ENCODE results near the gene AMDHD1. TPM values are rescaled to one million over a fixed set of nuclear protein-coding genes. Genes with fewer than 3 reads are reported as not detected.

Gene AMDHD1
- total RNA-seq, 1 donor from 2014 or later: 0.21 TPM

DNA sequence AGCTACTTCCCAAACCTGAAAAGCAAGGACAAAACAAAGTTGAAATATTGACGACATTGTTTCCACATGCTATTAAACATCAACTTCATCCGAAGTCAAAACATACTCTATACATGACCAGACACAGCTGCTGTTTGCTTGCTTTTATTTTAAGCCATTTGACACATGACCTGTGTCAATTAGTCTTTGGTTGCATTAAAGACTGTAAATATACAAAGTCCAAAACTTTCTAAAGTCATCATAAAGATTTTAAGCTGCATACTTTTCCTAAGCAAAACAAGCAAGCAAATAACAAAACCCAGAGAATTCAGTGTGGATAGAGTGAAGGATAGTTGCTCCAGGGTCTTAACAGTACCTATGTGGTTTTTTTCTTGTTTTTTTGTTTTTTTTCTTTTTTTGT lies 31.2 kb downstream of the AMDHD1 start:
- H3K27me3 Mint-ChIP-seq: peaks cover 2% of the 10 kb centered on the region
- no peaks in the 10 kb centered on the region for H3K36me3 Mint-ChIP-seq (ENCODE audit: low read depth)
- no peaks in the 10 kb centered on the region for H3K9me3 Mint-ChIP-seq
- H3K27ac Mint-ChIP-seq: no peak overlapping the region
- no peak overlapping the region for H3K4me3 Mint-ChIP-seq
- H3K4me1 Mint-ChIP-seq: no peaks in the 10 kb centered on the region
- intact Hi-C loops (cut with micrococcal nuclease): no loop called here
- no peak for DNase-seq

DNA sequence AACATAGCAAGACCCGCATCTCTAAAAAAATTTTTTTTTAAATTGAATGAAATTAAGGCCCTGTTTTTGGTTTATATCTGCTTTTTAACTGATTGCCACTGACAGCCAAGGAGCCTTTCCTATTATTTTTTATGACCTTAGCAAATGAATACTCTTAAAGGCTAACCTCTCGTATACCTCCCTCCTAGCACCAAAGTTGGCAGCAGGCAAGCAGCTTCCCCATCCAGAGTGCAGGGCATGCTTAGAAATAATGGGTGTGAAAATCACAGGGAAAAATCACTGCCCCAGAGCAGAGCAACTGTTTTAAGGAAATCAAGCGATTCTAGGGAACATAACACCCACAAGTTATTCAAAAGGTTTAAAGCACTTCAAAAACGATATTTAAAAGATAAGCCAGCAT lies 32.4 kb downstream of the AMDHD1 start:
- intact Hi-C loops (cut with micrococcal nuclease): no loop called here
- Mint-ChIP-seq H3K27ac (no peak overlapping the region), H3K4me1 (no peaks in the 10 kb centered on the region), H3K9me3 (no peaks in the 10 kb centered on the region), H3K36me3 (ENCODE audit: low read depth) (no peaks in the 10 kb centered on the region), H3K4me3 (no peak overlapping the region), H3K27me3 (peaks cover 2% of the 10 kb centered on the region)
- no peak for DNase-seq

DNA sequence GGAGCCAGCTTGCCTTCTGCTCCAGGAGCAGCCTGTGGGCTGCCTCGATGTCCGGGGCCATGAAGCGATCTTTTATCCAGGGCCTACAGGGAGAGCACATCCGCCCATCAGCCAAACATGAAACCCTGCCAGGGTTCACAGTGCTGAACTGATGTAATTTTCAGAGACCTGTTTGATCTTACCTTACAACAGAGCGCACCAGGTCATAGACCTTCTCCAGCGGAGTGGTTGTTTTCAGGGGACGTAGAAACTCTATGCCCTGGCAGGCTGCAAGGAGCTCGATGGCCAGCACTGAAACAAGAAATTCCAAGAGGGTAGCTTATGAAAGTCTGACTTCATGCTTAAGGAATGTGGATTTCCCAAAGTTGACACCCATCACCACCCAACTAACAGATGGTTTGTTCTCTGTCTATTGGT lies 33.3 kb downstream of the AMDHD1 start:
- H3K9me3 Mint-ChIP-seq: no peaks in the 10 kb centered on the region
- H3K4me3 Mint-ChIP-seq: no peak overlapping the region
- H3K27ac Mint-ChIP-seq: no peak overlapping the region
- no peak for DNase-seq
- no peaks in the 10 kb centered on the region for H3K4me1 Mint-ChIP-seq
- no peaks in the 10 kb centered on the region for H3K36me3 Mint-ChIP-seq (ENCODE audit: low read depth)
- H3K27me3 Mint-ChIP-seq: peaks cover 2% of the 10 kb centered on the region
- intact Hi-C loops (cut with micrococcal nuclease): no loop called here

DNA sequence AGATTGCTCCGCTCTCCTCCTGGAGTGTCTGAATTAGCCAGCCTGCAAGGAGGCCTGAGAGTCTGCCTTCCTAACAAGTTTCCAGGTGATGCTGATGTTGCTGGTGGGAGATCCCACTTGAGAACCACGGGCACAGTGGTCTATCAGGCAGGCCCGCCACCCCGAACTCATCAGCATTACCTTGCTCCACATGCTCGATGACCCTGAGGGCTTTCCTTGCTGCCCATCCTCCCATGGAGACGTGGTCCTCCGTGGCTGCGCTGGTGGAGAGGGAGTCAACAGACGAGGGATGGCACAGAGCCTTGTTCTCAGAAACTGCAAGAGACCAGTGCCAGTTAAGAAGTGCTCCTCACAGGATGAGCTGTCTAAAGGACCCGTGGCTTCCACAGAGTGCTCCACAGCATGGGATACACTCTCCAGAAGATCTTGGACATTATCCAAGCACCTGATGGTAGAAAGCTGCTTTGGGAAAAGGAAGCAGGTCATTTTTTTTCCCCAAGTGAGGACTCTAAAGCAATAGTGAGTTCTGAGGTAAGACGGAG lies 34.7 kb downstream of the AMDHD1 start:
- intact Hi-C loops (cut with micrococcal nuclease): no loop called here
- Mint-ChIP-seq H3K4me3 (no peak overlapping the region), H3K4me1 (no peaks in the 10 kb centered on the region), H3K36me3 (ENCODE audit: low read depth) (no peaks in the 10 kb centered on the region), H3K27me3 (peaks cover 2% of the 10 kb centered on the region), H3K9me3 (no peaks in the 10 kb centered on the region), H3K27ac (no peak overlapping the region)
- no peak for DNase-seq

DNA sequence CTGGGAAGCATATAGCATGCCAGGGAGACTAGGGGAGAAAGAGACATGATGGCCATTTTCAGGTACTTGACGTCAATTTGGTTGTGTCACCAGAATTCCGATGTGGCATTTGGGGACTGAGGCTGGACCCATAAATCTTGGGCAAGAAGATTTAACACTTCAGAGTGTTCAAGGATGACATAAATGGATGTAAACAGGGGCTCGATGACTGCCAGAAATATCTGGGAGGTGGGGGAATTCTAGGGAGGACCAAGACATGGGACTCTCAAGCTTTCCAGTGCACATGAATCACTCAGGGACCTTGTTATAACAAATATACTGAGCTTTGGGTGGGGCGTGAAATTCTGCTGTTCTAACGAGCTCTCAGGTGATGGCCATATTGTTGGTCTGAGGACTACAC lies 35.2 kb downstream of the AMDHD1 start:
- Mint-ChIP-seq H3K36me3 (ENCODE audit: low read depth) (no peaks in the 10 kb centered on the region), H3K27me3 (peaks cover 2% of the 10 kb centered on the region), H3K27ac (no peak overlapping the region), H3K4me1 (no peaks in the 10 kb centered on the region), H3K9me3 (no peaks in the 10 kb centered on the region), H3K4me3 (no peak overlapping the region)
- no peak for DNase-seq
- intact Hi-C loops (cut with micrococcal nuclease): no loop called here

DNA sequence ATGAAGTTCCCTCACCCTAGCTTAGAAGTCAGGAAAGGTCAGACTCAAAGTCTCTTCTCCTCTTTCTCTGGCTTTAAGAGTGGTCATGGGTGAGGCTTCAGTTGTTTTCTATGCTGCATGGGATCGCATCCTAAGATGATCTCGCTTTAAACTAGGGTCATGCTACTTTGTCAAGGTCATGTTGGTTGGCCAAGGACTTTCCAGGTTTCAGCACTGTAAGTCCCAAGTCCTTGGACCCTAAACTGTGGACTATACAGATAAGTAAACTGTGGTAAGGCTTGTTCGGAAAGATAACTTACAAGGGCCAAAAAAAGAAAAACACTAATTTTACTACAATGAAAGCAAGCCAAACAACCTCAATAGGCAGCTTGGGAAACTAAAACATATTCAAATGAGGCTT lies 35.6 kb downstream of the AMDHD1 start:
- Mint-ChIP-seq H3K4me1 (no peaks in the 10 kb centered on the region), H3K27me3 (peaks cover 2% of the 10 kb centered on the region), H3K36me3 (ENCODE audit: low read depth) (no peaks in the 10 kb centered on the region), H3K9me3 (no peaks in the 10 kb centered on the region), H3K4me3 (no peak overlapping the region), H3K27ac (no peak overlapping the region)
- DNase-seq: no peak
- intact Hi-C loops (cut with micrococcal nuclease): no loop called here

DNA sequence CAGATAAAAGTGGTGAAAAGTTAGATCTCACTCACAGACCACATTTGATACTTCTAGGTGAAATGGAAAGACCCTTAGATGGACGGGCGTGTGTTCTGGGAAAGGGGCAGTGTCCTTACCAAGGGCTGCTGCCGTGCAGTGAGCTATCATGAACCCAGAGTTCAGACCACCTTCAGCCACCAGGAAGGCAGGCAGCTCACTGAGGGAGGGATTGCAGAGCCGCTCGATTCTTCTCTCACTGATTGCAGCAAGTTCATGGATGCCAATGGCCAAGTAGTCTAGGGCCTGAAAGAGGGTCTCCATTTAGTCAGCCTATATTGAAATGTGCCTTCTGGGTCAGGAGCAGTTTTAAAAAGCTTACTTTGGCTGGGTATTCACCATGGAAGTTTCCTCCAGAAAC lies 37.3 kb downstream of the AMDHD1 start:
- Mint-ChIP-seq H3K9me3 (no peaks in the 10 kb centered on the region), H3K36me3 (ENCODE audit: low read depth) (no peaks in the 10 kb centered on the region), H3K4me1 (no peaks in the 10 kb centered on the region), H3K27ac (no peak overlapping the region), H3K27me3 (peaks cover 2% of the 10 kb centered on the region), H3K4me3 (no peak overlapping the region)
- no peak for DNase-seq
- intact Hi-C loops (cut with micrococcal nuclease): no loop called here

DNA sequence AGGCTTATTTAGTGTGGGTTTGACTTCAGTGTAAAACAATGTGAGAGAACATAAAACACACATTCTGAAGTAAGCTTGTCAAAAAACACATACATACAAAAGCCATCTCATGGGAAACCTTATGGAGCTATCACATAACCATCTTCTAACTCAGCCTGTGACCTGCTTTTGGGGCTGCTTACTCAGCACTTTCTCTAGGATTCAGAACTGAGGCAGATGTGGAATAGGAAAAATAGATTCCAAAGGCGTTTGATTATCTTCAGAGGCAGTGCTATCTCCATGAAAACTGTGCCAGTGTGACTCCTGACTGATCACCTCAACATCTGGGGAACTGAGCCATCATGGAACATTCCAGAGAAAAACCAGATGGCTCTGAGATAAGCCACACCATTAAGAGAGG lies 39.5 kb downstream of the AMDHD1 start:
- DNase-seq: no peak
- Mint-ChIP-seq H3K36me3 (ENCODE audit: low read depth) (no peaks in the 10 kb centered on the region), H3K27me3 (peaks cover 5% of the 10 kb centered on the region), H3K4me1 (no peaks in the 10 kb centered on the region), H3K9me3 (no peaks in the 10 kb centered on the region), H3K27ac (no peak overlapping the region), H3K4me3 (no peak overlapping the region)
- intact Hi-C loops (cut with micrococcal nuclease): no loop called here

DNA sequence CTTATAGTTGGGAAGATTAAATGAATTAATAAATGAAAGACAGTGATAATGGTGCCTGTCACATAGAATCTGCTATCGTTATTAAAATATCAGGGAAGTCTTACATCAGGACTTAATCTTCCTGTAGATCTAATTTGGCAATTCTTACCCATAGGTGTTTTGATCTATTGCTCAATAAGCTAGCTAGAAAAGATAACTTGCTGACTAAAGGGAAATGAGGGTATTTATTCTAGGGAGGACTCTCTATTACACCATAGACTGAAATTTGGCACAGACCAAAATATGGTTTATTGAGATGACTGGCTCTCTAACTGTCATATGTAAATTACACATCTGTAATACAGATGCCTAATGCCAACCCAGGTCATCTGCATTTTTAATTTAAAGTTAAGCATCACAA lies 41.6 kb downstream of the AMDHD1 start:
- Mint-ChIP-seq H3K4me1 (no peaks in the 10 kb centered on the region), H3K9me3 (no peaks in the 10 kb centered on the region), H3K36me3 (ENCODE audit: low read depth) (no peaks in the 10 kb centered on the region), H3K27ac (no peak overlapping the region), H3K4me3 (no peak overlapping the region), H3K27me3 (peaks cover 4% of the 10 kb centered on the region)
- intact Hi-C loops (cut with micrococcal nuclease): no loop called here
- no peak for DNase-seq

DNA sequence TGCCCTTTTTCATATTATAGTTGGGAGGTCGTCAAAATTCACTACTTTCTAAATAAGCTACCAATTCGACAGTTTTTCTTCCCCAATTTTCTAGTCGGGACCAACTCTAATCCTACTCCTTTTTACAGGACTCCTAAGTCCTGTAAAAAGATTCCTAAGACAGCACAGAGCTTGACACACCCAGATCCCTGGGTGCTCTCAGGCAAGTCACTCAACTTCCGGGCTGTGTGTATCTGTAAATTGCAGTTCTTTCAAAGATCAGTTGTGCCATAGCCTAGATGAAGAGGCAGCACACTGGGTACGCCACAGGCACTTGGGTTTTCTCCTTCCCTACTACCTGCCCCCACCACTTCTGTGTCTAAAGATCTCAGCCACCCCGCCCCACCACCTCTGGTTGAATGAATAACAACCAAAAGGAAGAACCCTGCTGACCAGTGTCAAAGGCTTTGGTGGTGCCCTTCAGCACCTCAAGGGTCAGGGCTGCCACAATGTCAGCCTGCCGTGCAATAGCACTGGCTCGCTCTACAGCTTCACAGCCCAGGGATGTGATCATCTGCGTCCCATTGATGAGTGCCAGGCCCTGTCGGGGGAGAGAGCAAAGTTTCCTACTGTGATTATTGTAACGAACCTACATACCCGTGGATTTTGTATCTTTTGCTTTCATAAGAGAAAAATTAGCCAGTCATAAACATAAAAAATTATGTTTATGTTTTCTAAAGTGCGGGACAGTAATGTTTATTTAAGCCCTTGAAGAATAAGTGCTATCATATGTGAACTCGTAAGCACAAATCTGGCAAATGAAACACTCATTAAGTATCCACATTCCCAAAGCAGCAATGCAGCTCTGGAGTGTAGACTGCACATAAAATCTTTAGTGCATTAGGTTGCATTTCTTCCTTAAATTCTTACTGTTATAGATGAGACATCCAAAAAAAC lies 43.8 kb downstream of the AMDHD1 start:
- H3K4me3 Mint-ChIP-seq: no peak overlapping the region
- H3K27ac Mint-ChIP-seq: no peak overlapping the region

DNA sequence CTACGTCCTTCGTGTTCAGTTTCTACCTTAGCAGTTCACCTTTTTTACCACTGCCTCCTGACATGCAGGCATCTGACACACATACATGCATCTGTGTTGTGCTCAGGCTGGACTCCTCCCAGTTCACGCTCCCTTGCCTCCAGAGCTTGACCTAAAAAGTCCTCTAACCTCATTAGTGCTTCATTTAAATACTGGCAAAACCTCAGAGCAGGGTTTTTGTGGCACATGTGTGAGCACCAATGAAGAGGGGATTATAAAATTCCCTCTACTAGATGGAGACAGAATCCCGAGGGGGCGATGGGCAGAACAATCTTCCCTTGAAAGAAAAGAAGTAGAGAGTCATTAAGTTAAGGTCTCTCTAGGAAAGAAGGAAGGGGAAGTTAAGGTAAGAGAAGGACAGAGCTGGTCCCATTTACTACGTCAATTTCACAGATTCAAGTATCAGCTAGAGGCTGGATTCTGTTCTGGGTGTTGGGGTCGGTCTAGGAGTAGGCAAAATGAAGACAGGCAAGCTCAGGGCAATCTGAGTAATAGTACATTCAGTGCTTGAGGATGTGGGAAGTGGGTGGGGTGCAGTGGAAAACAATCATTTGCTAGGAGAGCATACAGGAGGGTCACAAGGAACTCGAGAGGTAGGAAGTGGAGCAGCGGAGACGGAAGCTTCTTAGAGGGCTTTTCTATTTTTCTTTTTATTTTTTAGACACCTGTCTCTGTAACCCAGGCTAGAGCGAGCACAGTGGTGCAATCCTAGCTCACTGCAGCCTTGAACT lies 45.6 kb downstream of the AMDHD1 start:
- no peak for DNase-seq
- intact Hi-C loops (cut with micrococcal nuclease): no loop called here
- H3K36me3 Mint-ChIP-seq (ENCODE audit: low read depth): no peaks in the 10 kb centered on the region
- H3K9me3 Mint-ChIP-seq: no peaks in the 10 kb centered on the region
- H3K27ac Mint-ChIP-seq: no peak overlapping the region
- peaks cover 9% of the 10 kb centered on the region for H3K27me3 Mint-ChIP-seq
- no peaks in the 10 kb centered on the region for H3K4me1 Mint-ChIP-seq
- no peak overlapping the region for H3K4me3 Mint-ChIP-seq

More for the DNA sequence above, 43.8 kb downstream of the AMDHD1 start:
- Mint-ChIP-seq H3K27me3 (peaks cover 4% of the 10 kb centered on the region), H3K36me3 (ENCODE audit: low read depth) (no peaks in the 10 kb centered on the region), H3K9me3 (no peaks in the 10 kb centered on the region), H3K4me1 (no peaks in the 10 kb centered on the region)
- DNase-seq: no peak
- intact Hi-C loops (cut with micrococcal nuclease): no loop called here

DNA sequence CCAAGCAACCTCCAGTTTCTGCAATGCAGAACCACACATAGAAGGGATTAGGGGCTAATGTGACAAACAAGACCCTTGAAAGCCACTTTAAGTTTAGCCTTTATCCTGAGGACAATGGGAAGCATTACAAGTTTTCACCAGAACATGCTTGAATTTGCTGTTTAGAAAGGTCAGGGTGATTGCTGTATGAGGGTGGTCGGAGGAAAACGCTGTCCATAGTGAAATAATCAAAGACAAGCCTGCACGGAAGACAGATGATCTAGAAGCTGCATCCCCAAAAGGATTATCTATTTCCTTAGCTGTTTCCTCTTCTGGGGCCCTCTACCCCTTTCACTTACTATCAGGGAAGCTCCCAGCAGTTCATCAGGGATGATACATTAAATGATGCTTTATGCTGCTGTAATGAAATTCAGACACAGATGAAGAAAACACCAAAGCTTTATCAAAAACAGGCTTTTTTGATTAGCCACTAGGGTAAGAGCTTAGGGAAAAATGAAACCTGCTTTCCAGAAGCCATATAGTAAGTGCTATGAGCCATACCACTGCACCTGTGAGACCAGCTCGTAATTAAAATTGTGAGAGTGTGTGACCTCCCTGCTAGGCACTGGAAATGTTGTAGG lies 46.5 kb downstream of the AMDHD1 start:
- Mint-ChIP-seq H3K27ac (no peak overlapping the region), H3K4me3 (no peak overlapping the region), H3K4me1 (no peaks in the 10 kb centered on the region), H3K27me3 (peaks cover 9% of the 10 kb centered on the region), H3K36me3 (ENCODE audit: low read depth) (no peaks in the 10 kb centered on the region), H3K9me3 (no peaks in the 10 kb centered on the region)
- intact Hi-C loops (cut with micrococcal nuclease): no loop called here
- no peak for DNase-seq

DNA sequence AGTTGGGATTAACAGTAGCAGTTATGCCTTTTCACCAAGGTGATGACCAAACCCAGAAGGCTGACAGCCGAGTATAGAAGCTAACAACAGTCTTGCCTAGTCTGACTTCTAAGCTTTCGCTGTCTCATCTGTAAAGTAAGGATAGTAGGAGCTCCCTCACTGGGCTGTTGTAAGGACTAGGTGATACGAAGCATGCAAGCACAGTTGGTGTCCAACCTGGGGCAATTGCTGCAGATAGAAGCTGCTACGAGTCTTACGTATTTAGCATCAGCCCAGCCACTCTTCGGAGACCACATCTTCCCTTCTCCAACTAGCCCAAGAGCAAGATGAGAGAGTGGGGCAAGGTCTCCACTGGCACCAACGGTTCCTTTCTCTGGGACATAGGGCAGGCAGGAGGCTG lies 47.0 kb downstream of the AMDHD1 start:
- Mint-ChIP-seq H3K9me3 (no peaks in the 10 kb centered on the region), H3K27ac (no peak overlapping the region), H3K4me3 (no peak overlapping the region), H3K4me1 (no peaks in the 10 kb centered on the region), H3K27me3 (peaks cover 9% of the 10 kb centered on the region), H3K36me3 (ENCODE audit: low read depth) (no peaks in the 10 kb centered on the region)
- no peak for DNase-seq
- intact Hi-C loops (cut with micrococcal nuclease): no loop called here

DNA sequence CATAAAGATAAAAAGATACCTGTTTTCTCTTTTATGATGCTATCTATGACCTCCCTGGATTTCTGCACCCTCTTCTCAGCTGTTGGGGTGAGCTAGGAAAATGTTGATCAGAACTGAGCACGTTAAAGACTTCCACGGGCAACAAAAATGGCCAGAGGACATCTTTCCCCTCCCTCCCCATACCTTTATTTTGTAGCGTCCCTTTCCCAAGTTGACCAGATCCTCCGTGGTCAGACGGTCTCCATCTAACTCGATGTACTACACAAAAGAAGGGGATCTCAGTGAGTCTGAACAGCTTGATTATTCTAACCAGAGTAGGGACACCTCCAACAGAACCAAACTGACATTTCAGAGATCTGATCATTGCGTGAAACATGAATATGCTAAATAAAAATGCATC lies 50.8 kb downstream of the AMDHD1 start:
- DNase-seq: no peak
- intact Hi-C loops (cut with micrococcal nuclease): no loop called here
- Mint-ChIP-seq H3K4me3 (no peak overlapping the region), H3K9me3 (no peaks in the 10 kb centered on the region), H3K27ac (no peak overlapping the region), H3K36me3 (ENCODE audit: low read depth) (no peaks in the 10 kb centered on the region), H3K4me1 (peaks cover 9% of the 10 kb centered on the region), H3K27me3 (peaks cover 5% of the 10 kb centered on the region)

All from activated CD4-positive, alpha-beta T cell treated with anti-CD3 and anti-CD28 coated beads, Interleukin-2, amount 10 ng/mL, durations not matched to agents 24 days and 14 days (primary cell).